Fibroblast of lung (primary cell): ENCODE data around the gene DNAH9. TPM values are rescaled to one million over a fixed set of nuclear protein-coding genes. Genes with fewer than 3 reads are reported as not detected.

Source experiments
- DNase-seq, 2 donors: peaks; one replicate each; pipeline versions ENCODE4 v3.0.0 to v3.0.0-alpha.2; 2010; ENCODE audit warnings: low read depth in 2 of 2
- H2AFZ ChIP-seq: 2 replicates; pipeline ENCODE4 v1.5.1; 2012; ENCODE audit warnings: low read length, control low read depth, inconsistent platforms
- H3K27ac ChIP-seq: 2 replicates; pipeline ENCODE4 v1.5.1; 2011; ENCODE audit warnings: low read length, control low read depth; ENCODE audit not compliant: insufficient read depth
- H3K27me3 ChIP-seq: 2 replicates; pipeline ENCODE4 v1.5.1; 2011; ENCODE audit warnings: mild to moderate bottlenecking, low read length; ENCODE audit not compliant: control insufficient read depth, insufficient read depth
- H3K36me3 ChIP-seq: 2 replicates; pipeline ENCODE4 v1.5.1; 2011; ENCODE audit warnings: low read length; ENCODE audit not compliant: control insufficient read depth, insufficient read depth
- H3K4me1 ChIP-seq: 2 replicates; pipeline ENCODE4 v1.5.1; 2011; ENCODE audit warnings: low read length; ENCODE audit not compliant: control insufficient read depth, insufficient read depth; ENCODE audit errors: extremely low read depth
- H3K4me2 ChIP-seq: 2 replicates; pipeline ENCODE4 v1.5.1; 2011; ENCODE audit warnings: low read length, control low read depth; ENCODE audit not compliant: insufficient read depth; ENCODE audit errors: extremely low read depth
- H3K4me3 ChIP-seq, 4 experiments: fragments of 200-600 bp in 1 of 4; sonication (generic) in 1 of 4; replicated peaks in 1 of 4; 2 replicates each; pipeline ENCODE4 v1.5.1; 2011 to 2016; ENCODE audit warnings: low read length in 4 of 4, low read depth in 3 of 4, mild to moderate bottlenecking in 3 of 4, control low read depth in 2 of 4, inconsistent platforms in 1 of 4, mixed read lengths in 1 of 4; ENCODE audit not compliant: insufficient read depth in 1 of 4; ENCODE audit errors: control extremely low read depth in 1 of 4
- H3K79me2 ChIP-seq: 2 replicates; pipeline ENCODE4 v1.5.1; 2012; ENCODE audit warnings: mild to moderate bottlenecking, low read length, inconsistent platforms; ENCODE audit not compliant: control insufficient read depth, insufficient read depth
- H3K9ac ChIP-seq: 2 replicates; pipeline ENCODE4 v1.5.1; 2011; ENCODE audit warnings: mild to moderate bottlenecking, low read length, control low read depth; ENCODE audit not compliant: insufficient read depth
- H3K9me3 ChIP-seq: 2 replicates; pipeline ENCODE4 v1.5.1; 2012; ENCODE audit warnings: low read depth, low read length; ENCODE audit not compliant: control insufficient read depth, insufficient read depth
- H4K20me1 ChIP-seq: 2 replicates; pipeline ENCODE4 v1.5.1; 2011; ENCODE audit warnings: low read length; ENCODE audit not compliant: control insufficient read depth, insufficient read depth; ENCODE audit errors: extremely low read depth
- CTCF ChIP-seq, 2 donors: IDR thresholded peaks in 1 of 2; conservative IDR thresholded peaks in 1 of 2; 1 replicate in 1 of 2; 2 replicates in 1 of 2; pipeline ENCODE4 v1.5.1; 2011 to 2012; ENCODE audit warnings: low read length in 2 of 2, control low read depth in 1 of 2, inconsistent platforms in 1 of 2, low read depth in 1 of 2, mild to moderate bottlenecking in 1 of 2
- EZH2 ChIP-seq: IDR thresholded peaks from 2 replicates; pipeline ENCODE4 v1.5.1; 2012; ENCODE audit warnings: low read length, control low read depth, mild to moderate bottlenecking; ENCODE audit errors: missing control alignments
- polyA plus RNA-seq, 2 donors: library from polyadenylated mRNA; depleted of rRNA in 1 of 2; stranded (reverse) in 1 of 2; unstranded in 1 of 2; fragments of >200 nt; gene quantifications; 2 replicates each; pipeline ENCODE4 v1.2.1, GENCODE V29; 2011 to 2012; ENCODE audit warnings: missing spikeins in 1 of 2
- total RNA-seq: library from RNA; depleted of rRNA; stranded (reverse); fragments of >200 nt; gene quantifications from 2 replicates; pipeline ENCODE4 v1.2.1, GENCODE V29; 2014

Gene DNAH9
- total and polyA plus RNA-seq, 2 donors (not counting 1 experiment from before 2014, with no cell fraction given) = not detected

- H3K36me3 ChIP-seq = no peaks in the 10 kb centered on the region
- H3K79me2 ChIP-seq = no peaks in the 10 kb centered on the region
- no peaks in the 10 kb centered on the region for H3K4me1 ChIP-seq
- H2AFZ ChIP-seq = no peak overlapping the region
- H3K27me3 ChIP-seq = no peaks in the 10 kb centered on the region
- H3K9ac ChIP-seq = no peak overlapping the region
- H4K20me1 ChIP-seq = no peaks in the 10 kb centered on the region
- H3K4me2 ChIP-seq = no peak overlapping the region
- H3K4me3 ChIP-seq = no peak overlapping the region
- no peak overlapping the region for H3K27ac ChIP-seq
- DNase-seq = no peak
- TF ChIP-seq EZH2 (no peak), CTCF (conservative IDR thresholded peaks at IDR 0.05 in 1 of 2, IDR thresholded peaks at IDR 0.05 in 1 of 2; ENCODE audit: low read depth in 1 of 2, low read length in 2 of 2) (no peak)
- H3K9me3 ChIP-seq = no peaks in the 10 kb centered on the region
Measured at GRCh38 chr17:11730747-11731146, 132.5 kb downstream of the DNAH9 start.

GRCh38 chr17:11736613-11737312 is 138.5 kb downstream of the DNAH9 start:
- H3K27ac ChIP-seq = no peak overlapping the region
- no peak overlapping the region for H3K9ac ChIP-seq
- DNase-seq = no peak
- TF ChIP-seq EZH2 = no peak
- no peak for TF ChIP-seq CTCF (conservative IDR thresholded peaks at IDR 0.05 in 1 of 2, IDR thresholded peaks at IDR 0.05 in 1 of 2; ENCODE audit: low read depth in 1 of 2, low read length in 2 of 2)
- H3K4me3 ChIP-seq = no peak overlapping the region
- no peak overlapping the region for H2AFZ ChIP-seq
- H3K27me3 ChIP-seq = no peaks in the 10 kb centered on the region
- H3K4me1 ChIP-seq = no peaks in the 10 kb centered on the region
- no peaks in the 10 kb centered on the region for H4K20me1 ChIP-seq
- H3K36me3 ChIP-seq = no peaks in the 10 kb centered on the region
- H3K79me2 ChIP-seq = no peaks in the 10 kb centered on the region
- H3K4me2 ChIP-seq = no peak overlapping the region
- no peaks in the 10 kb centered on the region for H3K9me3 ChIP-seq

- no peak overlapping the region for H3K4me2 ChIP-seq
- no peak for DNase-seq
- no peaks in the 10 kb centered on the region for H3K79me2 ChIP-seq
- H3K27ac ChIP-seq = no peak overlapping the region
- H3K9ac ChIP-seq = no peak overlapping the region
- no peaks in the 10 kb centered on the region for H3K36me3 ChIP-seq
- no peaks in the 10 kb centered on the region for H3K9me3 ChIP-seq
- H3K27me3 ChIP-seq = no peaks in the 10 kb centered on the region
- no peak overlapping the region for H2AFZ ChIP-seq
- no peak overlapping the region for H3K4me3 ChIP-seq
- TF ChIP-seq EZH2 = no peak
- TF ChIP-seq CTCF (conservative IDR thresholded peaks at IDR 0.05 in 1 of 2, IDR thresholded peaks at IDR 0.05 in 1 of 2; ENCODE audit: low read depth in 1 of 2, low read length in 2 of 2) = no peak
- no peaks in the 10 kb centered on the region for H3K4me1 ChIP-seq
- H4K20me1 ChIP-seq = no peaks in the 10 kb centered on the region
Measured at GRCh38 chr17:11737313-11737679, 139.0 kb downstream of the DNAH9 start.
